Mononuclear cell (primary cell): ENCODE measurements around the gene FAM153A. TPM values are rescaled to one million over a fixed set of nuclear protein-coding genes. Genes with fewer than 3 reads are reported as not detected.
"Not testable (repeated sequence)": the region's sequence is repeated elsewhere in the genome, so short reads cannot be mapped to it uniquely, and the experiment has no call there.

Source experiments
- H3K27me3 ChIP-seq: 2 replicates; pipeline ENCODE4 v1.6.0; 2011; ENCODE audit warnings: low read length, control low read depth; ENCODE audit not compliant: insufficient read depth
- H3K4me1 ChIP-seq: 2 replicates; pipeline ENCODE4 v1.5.1; 2011; ENCODE audit warnings: mild to moderate bottlenecking, low read length, control low read depth; ENCODE audit not compliant: insufficient read depth
- H3K4me3 ChIP-seq: 2 replicates; pipeline ENCODE4 v1.5.1; 2011; ENCODE audit warnings: mild to moderate bottlenecking, low read length, moderate library complexity
- H3K9me3 ChIP-seq: 2 replicates; pipeline ENCODE4 v1.5.1; 2011; ENCODE audit warnings: low read depth, mild to moderate bottlenecking, control low read depth, low read length
- total RNA-seq: library from RNA; depleted of rRNA; stranded (reverse); fragments of >200 nt; gene quantifications from one replicate; pipeline ENCODE4 v1.2.3, GENCODE V29; 2012

FAM153A gene
- total RNA-seq, 1 donor: 16.5 TPM

DNA sequence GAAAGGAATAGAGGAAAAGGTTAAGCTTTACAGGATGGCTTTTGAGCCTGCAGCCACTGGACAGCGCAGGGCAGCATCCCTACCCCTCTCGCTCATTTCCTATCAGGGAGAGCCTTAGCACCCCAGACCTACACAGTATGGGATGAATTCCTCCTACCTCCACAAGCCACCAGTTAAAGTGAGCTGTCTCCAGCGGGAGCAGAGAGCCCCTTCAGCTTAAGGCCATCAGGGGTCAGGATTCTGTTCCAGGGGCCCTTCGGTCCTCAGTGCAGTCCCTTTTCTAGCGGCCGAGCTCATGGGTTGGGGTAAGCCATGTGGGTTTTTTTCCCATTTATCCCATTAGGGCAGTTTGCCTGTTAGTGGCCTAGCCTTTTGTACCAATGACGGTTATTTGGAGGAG, 89.7 kb downstream of the FAM153A start:
- not testable (repeated sequence) for H3K9me3 ChIP-seq, H3K4me3 ChIP-seq, H3K27me3 ChIP-seq, H3K4me1 ChIP-seq

DNA sequence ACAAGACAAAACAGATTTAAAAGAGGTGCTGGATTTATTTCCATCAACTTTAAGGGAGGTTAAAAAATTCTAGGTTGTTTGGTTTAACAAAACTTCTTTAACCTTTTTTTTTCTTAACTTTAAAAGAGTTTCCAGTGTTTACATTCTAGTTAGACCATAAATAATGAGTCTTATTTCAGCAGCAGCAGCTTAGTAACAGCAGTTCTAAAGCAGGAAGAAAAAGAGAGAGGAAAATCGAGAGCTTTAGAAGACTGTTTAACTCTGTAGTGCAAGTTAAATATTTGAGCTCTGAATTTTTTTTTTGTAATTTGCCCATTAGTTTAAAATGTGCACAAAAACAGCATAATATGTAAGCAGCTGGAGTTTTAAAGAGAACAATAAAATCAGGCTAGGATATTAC, 90.2 kb downstream of the FAM153A start:
- not testable (repeated sequence) for H3K27me3 ChIP-seq, H3K4me3 ChIP-seq, H3K4me1 ChIP-seq, H3K9me3 ChIP-seq

DNA sequence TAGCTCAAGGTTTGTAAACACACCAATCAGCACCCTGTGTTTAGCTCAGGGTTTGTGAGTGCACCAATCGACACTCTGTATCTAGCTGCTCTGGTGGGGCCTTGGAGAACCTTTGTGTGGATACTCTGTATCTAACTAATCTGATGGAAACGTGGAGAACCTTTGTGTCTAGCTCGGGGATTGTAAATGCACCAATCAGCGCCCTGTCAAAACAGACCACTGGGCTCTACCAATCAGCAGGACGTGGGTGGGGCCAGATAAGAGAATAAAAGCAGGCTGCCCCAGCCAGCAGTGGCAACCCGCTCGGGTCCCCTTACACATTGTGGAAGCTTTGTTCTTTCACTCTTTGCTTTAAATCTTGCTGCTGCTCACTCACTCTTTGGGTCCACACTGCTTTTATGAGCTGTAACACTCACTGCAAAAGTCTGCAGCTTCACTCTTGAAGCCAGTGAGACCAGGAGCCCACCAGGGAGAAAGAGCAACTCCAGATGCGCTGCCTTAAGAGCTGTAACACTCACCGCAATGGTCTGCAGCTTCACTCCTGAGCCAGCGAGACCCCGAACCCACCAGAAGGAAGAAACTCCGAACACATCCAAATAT, 93.6 kb downstream of the FAM153A start:
- not testable (repeated sequence) for H3K9me3 ChIP-seq, H3K4me1 ChIP-seq, H3K4me3 ChIP-seq, H3K27me3 ChIP-seq

GRCh38 chr5:177688091-177688490, 94.6 kb downstream of the FAM153A start:
- H3K4me1 ChIP-seq, H3K4me3 ChIP-seq, H3K27me3 ChIP-seq, H3K9me3 ChIP-seq: not testable (repeated sequence)

- H3K9me3 ChIP-seq, H3K4me3 ChIP-seq: not testable (repeated sequence)
Measured at GRCh38 chr5:177681920-177682319, 100.8 kb downstream of the FAM153A start.

More at GRCh38 chr5:177681920-177682319, 100.8 kb downstream of the FAM153A start:
- not testable (repeated sequence) for H3K4me1 ChIP-seq, H3K27me3 ChIP-seq

Other genes starting within 250 kb of the FAM153A start
- 39.4 TPM for gene FAM193B, start 228.3 kb downstream of the FAM153A start, total RNA-seq
- 35.3 TPM for gene TMED9, start 190.7 kb downstream of the FAM153A start, total RNA-seq
- gene B4GALT7, start 182.8 kb downstream of the FAM153A start, total RNA-seq: 11.5 TPM
- not detected for gene PROP1, start 213.3 kb upstream of the FAM153A start, total RNA-seq